ENCODE results near the gene ACP3. TPM values are rescaled to one million over a fixed set of nuclear protein-coding genes. Genes with fewer than 3 reads are reported as not detected.

Gene ACP3
- total and polyA plus RNA-seq, 2 of the 13 experiments (the other 11 are each of a cell fraction or from before 2014, with no cell fraction given): not detected

DNA sequence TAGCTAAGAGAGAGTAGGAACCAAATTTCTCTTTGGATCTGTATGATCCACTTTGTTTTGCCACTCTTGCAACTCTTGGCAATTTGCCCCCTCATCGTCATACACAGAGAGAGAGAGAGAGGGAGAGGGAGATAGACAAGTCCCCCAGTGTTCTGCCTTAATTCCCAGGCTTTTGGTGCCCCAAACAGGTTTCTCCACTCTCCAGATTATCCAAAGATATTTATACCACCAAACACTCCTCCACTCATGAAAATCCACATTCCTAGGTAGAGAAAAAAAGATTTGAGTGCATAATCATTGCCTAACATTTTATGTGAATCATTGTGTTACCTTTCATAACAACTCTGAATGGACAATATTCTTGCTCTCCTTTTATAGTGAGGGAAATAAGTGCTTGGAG lies 15.3 kb downstream of the ACP3 start (continued):
- TF ChIP-seq, protein P1, sequence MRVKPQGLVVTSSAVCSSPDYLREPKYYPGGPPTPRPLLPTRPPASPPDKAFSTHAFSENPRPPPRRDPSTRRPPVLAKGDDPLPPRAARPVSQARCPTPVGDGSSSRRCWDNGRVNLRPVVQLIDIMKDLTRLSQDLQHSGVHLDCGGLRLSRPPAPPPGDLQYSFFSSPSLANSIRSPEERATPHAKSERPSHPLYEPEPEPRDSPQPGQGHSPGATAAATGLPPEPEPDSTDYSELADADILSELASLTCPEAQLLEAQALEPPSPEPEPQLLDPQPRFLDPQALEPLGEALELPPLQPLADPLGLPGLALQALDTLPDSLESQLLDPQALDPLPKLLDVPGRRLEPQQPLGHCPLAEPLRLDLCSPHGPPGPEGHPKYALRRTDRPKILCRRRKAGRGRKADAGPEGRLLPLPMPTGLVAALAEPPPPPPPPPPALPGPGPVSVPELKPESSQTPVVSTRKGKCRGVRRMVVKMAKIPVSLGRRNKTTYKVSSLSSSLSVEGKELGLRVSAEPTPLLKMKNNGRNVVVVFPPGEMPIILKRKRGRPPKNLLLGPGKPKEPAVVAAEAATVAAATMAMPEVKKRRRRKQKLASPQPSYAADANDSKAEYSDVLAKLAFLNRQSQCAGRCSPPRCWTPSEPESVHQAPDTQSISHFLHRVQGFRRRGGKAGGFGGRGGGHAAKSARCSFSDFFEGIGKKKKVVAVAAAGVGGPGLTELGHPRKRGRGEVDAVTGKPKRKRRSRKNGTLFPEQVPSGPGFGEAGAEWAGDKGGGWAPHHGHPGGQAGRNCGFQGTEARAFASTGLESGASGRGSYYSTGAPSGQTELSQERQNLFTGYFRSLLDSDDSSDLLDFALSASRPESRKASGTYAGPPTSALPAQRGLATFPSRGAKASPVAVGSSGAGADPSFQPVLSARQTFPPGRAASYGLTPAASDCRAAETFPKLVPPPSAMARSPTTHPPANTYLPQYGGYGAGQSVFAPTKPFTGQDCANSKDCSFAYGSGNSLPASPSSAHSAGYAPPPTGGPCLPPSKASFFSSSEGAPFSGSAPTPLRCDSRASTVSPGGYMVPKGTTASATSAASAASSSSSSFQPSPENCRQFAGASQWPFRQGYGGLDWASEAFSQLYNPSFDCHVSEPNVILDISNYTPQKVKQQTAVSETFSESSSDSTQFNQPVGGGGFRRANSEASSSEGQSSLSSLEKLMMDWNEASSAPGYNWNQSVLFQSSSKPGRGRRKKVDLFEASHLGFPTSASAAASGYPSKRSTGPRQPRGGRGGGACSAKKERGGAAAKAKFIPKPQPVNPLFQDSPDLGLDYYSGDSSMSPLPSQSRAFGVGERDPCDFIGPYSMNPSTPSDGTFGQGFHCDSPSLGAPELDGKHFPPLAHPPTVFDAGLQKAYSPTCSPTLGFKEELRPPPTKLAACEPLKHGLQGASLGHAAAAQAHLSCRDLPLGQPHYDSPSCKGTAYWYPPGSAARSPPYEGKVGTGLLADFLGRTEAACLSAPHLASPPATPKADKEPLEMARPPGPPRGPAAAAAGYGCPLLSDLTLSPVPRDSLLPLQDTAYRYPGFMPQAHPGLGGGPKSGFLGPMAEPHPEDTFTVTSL (CRISPR knock-in tag; IDR thresholded peaks at IDR 0.05; ENCODE audit: borderline replicate concordance): no peak
- no peak for TF ChIP-seq ZHX1 (CRISPR knock-in tag; IDR thresholded peaks at IDR 0.05; ENCODE audit: low read depth)
- TF ChIP-seq ZNF235 (CRISPR knock-in tag; IDR thresholded peaks at IDR 0.05; ENCODE audit: borderline replicate concordance): no peak
- TF ChIP-seq ZNF687 (CRISPR knock-in tag; IDR thresholded peaks at IDR 0.05): no peak
- TF ChIP-seq AHR (CRISPR knock-in tag; IDR thresholded peaks at IDR 0.05): no peak
- no peak for TF ChIP-seq MZF1 (CRISPR knock-in tag; IDR thresholded peaks at IDR 0.05; ENCODE audit: borderline replicate concordance)
- TF ChIP-seq ZNF543 (CRISPR knock-in tag; IDR thresholded peaks at IDR 0.05): no peak

Measured in HepG2 (cell line).